SH-SY5Y (cell line): ENCODE data around the gene FBXW5.

Experiments used
- GATA2 ChIP-seq: IDR thresholded peaks from 2 replicates; pipeline ENCODE4 v1.6.1; 2011; ENCODE audit warnings: mild to moderate bottlenecking, low read depth, low read length
- GATA3 ChIP-seq: IDR thresholded peaks from 2 replicates; pipeline ENCODE4 v1.6.1; 2011; ENCODE audit warnings: low read depth, mild to moderate bottlenecking, low read length, moderate library complexity

DNA sequence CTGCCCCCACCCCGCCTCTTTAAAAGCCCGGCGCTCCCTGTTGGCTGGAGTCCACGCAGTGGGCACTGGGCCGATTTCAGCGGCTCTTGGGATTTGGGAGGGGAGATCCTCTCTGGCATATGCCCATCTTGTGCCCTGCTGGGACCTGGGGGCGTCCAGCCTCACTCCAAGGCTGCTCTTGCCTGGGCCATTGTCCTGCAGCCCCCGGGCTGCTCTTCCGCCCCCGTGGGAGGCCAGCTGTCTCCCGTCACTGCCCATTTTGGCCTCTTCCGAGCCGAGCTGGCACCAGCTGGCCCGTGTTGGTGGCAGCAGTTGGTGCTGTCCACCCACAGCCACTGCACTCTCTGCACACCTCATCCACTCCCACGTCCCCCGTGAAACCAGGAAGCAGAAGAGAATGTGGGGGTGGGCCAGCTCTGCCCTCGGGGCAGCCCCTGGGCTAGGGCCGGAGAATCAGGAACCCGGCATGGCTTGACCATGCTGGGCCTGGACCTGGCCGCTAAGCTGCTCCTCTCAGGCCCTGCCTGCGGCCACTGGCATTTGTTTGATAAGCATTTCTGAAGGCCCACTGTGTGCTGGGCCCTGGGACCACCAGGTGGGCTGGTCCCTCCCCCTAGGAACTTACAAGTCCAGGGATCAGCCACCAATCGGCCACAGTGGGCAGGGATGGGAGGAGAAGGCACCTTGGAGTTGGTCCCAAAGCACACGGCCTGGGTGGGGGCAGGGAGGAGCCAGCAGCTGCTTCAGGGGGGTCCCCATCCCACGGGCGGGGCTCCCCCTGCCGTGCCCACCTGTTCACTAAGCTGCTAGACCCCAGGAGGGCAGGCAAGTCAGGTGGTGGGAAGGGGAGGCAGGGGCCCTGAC is 2.7 kb upstream of the FBXW5 start:
- TF ChIP-seq GATA3 (no peak), GATA2 (no peak)
